Pons (tissue), 1 donor: ENCODE measurements around the gene SPI1.

Source experiments
- DNase-seq: peaks from one replicate; pipeline ENCODE4 v3.0.0-alpha.2; 2016; ENCODE audit warnings: low spot score

SPI1 gene

DNA sequence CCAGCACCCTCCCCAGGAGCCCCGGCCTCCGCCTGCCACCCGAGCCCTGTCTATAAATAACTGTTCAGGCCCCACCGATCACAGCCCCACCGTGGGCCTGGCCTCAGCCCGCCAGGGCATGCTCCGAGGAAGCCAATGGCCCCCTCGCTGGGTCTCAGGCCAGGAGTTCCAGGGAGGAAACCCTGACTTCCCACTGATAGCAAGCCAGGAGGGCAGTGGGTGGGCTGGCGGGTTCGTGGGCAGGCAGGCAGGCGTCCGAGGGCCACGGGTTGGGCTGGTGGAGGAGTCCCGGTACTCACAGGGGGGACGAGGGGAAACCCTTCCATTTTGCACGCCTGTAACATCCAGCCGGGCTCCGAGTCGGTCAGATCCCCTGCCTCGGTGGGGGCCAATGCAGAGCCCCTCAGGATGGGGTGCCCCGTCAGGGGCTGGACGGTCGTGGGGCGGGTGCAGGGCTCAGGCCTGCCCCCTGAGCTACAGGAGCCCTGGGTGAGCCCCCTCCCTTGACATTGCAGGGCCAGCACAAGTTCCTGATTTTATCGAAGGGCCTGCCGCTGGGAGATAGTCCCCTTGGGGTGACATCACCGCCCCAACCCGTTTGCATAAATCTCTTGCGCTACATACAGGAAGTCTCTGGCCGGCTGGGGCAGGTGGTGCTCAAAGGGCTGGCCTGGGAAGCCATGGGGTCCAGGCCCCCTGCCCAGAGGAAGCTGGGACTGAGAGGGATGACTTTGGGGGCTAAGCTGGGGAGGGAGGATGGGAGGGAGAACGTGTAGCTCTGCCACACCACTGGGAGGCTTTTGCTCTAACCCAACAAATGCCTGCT lies at the start of gene SPI1:
SPI1 (minus strand) TSS at position 538 of the 826 bp plus-strand sequence; CDS start at position 344, 194 bp downstream.
- peak; percentile 55 for DNase-seq

DNA sequence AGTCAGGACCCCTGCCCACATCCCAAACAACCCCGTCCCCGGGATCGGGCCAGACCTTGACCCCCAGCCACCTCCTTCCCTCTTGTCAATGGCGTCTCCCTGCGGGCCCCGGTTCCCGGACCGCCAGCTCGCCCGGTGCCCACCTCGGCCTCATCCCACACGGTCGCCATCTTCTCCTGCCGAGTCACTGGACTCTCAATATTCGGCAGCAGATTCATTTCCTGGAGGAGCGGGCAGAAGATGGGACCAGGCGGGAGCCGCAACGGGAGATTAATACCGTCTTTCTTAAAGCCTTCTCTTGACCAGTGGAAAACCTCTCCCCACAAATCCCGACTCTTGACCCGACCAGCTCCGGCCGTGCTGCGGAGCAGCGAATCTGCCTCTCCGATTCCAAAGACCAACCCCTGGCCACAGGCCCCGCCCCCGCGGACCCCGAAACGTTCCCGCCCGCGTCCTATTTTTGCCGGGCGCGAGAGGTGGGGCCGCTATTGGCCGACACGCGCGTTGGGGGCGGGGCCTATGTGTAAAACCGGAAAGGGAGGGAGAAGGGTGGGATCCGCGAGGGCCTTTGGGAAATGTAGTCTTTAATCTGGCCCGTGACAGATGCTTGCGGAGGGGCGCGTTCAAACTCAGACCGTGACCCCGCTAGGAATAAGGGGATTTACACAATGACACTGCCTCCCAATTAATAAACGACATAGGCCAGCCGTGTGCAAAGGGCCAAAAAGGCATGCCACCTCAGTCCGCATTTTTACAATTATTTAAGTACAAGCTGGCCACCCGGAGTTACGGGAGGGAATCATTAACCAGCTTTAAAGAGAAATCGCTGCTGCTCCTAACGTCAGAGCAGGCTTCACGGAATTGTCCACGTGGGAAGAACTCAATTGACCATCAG lies 48.0 kb upstream of the SPI1 start, which contains the start of gene PSMC3:
PSMC3 (minus strand) TSS at position 378 of the 895 bp plus-strand sequence; CDS start at position 218, 160 bp downstream.
- DNase-seq = peak; percentile 96

DNA sequence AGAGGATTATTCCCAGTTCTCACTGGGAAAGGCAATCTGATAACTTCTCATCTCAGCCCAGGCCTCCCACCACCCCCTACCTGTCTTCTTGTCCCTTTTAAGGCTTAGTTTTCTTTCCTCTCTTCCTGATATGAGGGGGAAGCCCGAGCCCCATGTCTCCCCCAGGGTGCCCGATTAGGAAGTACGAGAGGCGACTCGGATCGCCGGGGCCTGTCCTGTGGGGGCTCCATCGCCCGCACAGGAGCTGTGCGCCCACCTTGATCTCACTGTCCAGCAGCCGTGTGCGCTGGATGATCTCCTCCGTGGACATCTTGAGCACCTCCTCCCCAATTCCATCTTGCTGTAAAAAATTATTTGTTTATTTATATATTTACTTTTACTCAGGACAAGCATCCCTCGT lies 47.3 kb upstream of the SPI1 start:
- DNase-seq = no peak

DNA sequence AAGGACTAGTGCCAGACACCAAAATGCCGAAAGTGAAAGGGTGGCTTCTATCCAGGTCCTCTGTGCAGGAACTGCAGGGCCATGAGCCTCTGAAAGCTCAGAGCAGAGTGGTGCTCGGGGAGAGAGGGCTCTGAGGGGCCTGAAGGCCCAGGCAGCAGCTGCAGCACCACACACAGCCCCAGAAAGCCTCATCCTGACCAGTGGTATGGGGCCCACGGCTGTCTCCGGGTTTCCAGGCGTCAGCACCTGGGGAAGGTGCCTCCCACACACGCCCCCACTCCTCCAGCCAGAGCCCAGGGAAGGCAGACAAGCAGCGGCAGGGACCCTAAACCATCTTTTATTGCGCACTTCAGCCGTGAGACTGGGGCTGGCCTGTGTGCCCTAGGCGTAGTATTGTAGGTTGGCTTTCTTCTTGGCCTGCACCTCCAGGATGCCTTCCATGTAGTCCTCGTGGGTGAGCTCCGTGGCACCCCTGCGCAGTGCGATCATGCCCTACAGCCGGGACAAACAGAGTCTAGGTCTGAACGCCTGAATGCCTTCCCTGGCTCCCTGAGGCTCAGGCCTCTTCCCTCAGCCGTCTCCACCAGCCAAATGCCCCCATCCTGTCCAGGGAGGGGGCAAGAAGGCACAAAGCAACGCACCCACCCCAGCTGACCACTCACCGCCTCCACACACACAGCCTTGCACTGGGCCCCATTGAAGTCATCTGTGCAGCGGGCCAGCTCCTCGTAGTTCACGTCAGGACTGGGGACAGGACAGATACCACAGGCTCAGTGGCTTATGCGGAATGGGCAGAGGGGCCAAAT lies 40.3 kb upstream of the SPI1 start:
- no peak for DNase-seq

DNA sequence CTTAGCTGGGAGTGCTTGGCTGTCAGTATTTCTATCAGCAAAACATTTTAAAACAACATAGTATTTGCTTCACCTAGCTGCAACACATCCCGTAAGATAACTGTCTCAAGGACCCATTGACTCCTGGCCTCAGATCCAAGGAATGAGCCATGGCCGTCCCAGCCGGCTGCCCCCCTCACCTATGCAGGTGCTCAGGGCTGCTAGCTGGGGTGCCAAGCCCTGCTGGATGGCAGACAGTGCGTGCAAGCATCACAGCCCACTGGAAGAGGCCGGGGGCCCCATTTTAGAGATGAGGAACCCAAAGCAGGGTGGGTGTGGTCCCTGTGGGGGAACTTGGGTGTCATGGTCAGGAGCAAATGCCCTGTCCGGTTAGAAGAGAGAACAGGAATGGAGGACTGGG lies 39.4 kb upstream of the SPI1 start:
- DNase-seq = no peak

DNA sequence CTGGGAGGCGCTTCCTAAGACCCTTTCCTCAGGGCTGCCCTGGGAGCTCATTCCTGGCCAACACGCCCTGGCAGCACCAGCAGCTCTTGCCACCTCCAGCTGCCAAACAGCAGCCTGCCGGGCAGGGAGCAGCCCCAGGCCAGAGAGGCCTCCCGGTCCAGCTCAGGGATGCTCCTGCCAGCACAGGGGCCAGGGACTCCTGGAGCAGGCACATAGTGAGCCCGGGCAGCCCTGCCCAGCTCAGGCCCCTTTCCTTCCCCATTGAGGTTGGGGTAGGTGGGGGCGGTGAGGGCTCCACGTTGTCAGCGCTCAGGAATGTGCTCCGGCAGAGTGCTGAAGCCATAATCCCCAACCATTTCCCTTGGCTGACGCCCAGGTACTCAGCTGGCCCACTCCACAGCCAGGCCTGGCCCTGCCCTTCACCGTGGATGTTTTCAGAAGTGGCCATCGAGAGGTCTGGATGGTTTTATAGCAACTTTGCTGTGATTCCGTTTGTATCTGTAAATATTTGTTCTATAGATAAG lies 37.7 kb upstream of the SPI1 start:
- no peak for DNase-seq

DNA sequence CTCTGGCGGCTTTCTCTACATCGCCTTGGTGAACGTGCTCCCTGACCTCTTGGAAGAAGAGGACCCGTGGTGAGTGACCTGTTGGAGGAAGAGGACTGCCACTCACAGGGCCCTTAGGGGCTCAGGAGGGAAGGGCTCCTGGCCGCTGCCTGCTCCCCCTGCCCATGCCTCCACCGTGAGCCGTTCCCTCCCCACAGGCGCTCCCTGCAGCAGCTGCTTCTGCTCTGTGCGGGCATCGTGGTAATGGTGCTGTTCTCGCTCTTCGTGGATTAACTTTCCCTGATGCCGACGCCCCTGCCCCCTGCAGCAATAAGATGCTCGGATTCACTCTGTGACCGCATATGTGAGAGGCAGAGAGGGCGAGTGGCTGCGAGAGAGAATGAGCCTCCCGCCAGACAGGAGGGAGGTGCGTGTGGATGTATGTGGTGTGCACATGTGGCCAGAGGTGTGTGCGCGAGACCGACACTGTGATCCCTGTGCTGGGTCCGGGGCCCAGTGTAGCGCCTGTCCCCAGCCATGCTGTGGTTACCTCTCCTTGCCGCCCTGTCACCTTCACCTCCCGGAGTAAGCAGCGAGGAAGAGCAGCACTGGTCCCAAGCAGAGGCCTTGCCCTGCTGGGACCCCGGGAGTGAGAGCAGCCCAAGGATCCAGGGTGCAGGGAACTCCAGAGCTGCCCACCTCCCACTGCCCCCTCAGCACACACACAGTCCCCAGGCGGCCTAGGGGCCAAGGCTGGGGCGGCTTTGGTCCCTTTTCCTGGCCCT lies 36.9 kb upstream of the SPI1 start:
- no peak for DNase-seq

DNA sequence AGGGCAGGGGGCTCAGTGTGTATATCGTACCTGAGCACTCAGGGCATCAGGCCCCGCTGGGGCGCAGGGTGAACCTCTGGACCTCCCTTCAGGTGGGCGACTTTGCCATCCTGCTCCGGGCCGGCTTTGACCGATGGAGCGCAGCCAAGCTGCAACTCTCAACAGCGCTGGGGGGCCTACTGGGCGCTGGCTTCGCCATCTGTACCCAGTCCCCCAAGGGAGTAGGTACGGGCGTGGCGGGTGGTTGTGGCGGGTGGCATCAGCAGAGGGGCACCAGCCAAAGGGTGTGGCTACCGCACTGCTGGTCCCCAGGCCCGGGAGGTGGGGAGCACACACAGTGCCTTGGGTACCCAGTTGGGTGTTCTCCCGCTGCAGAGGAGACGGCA lies 36.3 kb upstream of the SPI1 start:
- no peak for DNase-seq

DNA sequence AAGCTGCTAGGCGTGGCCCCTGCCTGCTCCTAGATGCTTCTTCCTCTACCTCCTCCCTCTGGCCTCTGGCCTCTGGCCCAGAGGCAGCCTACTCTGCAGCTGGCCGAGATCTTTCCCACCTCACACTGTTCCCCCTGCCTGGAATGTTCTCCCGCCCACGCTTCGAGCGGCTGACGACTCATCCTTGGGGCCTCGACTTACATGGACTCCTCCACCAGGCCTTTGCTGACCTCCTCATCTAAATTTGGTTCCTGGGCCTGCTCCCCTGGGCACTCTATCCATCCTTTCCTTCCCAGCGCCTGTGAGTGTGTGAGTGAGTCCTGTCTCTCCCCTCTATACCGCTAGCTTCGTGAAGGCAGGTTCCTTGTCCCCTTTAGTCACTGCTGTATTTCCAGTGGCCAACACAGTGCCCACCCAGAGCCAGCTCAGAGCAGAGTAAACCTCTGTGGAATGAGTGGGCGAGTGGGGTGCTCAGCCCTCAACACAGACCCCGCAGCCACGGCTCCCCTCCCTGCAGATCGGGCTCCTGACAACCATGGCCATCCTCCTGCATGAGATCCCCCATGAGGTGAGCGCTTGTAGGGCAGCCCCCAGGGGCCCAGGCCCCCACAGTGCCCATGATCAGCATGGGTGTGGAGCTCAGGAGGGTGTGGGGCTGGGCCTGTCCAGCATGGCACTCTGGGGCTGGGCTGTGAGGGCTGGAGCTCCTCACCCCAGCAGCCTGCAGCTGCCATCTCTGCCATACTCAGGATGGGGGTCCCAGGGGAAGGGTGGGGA lies 35.7 kb upstream of the SPI1 start:
- no peak for DNase-seq

DNA sequence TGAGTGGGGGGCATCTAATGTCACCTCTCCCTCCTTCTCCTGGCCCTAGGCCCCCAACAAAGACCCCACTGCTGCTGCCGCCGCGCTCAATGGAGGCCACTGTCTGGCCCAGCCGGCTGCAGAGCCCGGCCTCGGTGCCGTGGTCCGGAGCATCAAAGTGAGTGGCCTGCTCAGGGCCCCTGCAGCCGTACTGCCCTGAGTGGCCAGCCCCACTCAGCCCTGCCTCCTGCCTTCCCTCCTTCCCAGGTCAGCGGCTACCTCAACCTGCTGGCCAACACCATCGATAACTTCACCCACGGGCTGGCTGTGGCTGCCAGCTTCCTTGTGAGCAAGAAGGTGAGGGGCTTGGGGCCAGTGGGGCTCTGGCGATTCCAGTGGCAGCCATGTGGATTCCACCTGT lies 35.0 kb upstream of the SPI1 start:
- DNase-seq = no peak

DNA sequence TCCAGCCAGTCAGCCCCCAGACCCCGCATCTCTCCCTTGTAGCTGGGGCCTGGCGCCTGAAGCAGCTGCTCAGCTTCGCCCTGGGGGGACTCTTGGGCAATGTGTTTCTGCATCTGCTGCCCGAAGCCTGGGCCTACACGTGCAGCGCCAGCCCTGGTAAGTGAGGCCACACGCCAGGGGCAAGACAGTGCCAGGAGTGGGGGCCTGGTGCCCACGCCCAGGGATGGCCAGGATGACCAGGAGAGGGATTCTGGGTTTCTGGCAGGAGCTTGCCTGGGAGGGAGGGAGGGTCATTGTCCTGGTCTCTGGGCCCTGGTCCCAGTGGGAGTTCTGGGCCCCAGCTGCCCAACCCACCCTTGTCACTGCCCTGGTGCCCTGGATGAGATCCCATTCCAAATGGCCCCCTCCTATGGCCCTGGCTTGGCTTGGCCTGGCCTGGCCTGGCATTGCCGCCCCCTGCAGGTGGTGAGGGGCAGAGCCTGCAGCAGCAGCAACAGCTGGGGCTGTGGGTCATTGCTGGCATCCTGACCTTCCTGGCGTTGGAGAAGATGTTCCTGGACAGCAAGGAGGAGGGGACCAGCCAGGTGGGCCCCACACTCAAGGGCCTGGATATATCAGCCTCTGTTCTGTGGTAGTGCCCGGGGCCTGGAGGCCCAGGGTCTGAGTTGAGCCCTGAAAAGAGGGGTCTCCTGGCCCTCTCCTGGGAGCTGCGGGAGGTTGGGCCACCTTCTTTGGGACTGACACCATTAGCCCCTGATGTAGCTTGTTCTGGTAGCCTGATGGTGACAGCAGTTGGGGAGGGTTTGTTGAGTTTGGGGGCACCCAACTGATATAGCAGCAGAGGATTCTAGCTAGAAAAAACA lies 33.8 kb upstream of the SPI1 start:
- no peak for DNase-seq

DNA sequence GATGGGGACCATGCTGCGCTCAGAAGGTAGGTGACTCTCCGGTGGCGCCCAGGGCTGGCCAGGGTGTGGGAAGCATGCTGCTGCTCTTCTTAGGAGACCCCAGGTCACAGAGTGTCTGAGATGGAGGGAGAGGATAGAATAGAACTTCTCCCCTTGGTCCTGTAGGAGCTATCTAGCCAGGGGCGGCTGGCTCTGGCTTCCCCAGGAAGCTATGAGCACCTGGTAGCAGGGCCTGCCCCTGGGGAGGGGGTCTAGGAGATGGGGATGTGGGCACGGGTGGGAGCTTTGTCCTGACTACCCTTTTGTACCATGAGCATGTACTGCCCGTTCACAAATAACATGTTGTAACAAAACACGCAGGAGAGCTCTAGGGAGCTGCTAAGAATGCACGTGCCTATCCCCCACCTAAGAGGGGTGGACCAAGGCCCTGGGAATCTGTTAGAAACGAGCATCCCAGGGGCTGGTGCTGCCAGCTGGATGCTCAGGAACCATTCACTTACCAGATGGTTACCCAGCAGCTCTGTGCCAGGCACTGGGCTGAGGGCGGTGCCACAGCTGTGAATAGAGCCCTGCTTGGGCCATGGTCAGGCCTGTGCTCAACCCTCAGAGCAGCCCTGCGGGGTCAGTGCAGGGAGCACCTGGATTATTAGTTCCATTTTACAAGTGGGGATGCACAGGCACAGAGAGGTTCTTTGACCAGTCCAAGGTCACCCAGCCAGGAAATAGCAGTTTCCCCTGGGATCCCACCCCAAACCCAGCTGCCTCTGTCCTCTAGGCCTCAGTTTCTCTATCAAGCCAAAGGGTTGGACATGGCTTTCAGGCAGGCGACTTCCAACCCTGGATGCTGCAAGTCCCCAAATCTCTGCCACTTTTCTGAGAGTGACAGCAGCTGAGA lies 32.3 kb upstream of the SPI1 start:
- no peak for DNase-seq

DNA sequence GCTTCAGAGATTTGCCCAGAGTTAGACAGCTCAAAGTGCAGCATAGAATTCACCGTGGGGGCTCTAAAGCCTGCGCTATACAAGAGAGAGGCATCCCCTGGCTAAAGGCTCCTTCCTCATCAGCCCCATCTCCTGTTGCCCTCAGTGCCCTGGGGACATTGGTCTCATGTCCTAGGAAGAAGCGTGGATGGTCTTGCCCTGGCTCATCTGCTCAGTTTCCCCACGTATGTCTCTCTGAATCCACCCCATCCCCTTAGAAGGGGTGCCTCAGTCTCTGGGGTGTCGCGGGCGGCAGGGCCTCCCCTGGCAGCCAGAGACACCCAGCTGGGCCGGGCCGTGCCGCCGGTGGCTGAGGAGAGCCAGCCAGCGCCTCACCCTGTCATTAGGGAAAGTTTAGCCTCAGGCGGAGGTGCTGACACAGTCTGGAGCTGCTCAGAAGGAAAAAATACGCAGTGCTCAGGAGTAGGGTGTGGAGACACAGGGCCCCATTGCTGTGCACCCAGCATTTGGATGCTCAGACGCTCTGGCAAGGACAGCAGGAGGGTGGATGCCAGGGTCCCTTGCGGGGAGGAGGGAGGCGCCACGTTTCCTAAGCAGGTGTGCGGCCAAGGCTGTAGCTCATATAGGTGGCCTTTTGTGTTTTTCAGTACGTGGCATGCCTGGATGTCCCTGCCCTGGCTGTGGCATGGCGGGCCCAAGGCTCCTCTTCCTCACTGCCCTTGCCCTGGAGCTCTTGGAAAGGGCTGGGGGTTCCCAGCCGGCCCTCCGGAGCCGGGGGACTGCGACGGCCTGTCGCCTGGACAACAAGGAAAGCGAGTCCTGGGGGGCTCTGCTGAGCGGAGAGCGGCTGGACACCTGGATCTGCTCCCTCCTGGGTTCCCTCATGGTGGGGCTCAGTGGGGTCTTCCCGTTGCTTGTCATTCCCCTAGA lies 31.4 kb upstream of the SPI1 start:
- DNase-seq = no peak

DNA sequence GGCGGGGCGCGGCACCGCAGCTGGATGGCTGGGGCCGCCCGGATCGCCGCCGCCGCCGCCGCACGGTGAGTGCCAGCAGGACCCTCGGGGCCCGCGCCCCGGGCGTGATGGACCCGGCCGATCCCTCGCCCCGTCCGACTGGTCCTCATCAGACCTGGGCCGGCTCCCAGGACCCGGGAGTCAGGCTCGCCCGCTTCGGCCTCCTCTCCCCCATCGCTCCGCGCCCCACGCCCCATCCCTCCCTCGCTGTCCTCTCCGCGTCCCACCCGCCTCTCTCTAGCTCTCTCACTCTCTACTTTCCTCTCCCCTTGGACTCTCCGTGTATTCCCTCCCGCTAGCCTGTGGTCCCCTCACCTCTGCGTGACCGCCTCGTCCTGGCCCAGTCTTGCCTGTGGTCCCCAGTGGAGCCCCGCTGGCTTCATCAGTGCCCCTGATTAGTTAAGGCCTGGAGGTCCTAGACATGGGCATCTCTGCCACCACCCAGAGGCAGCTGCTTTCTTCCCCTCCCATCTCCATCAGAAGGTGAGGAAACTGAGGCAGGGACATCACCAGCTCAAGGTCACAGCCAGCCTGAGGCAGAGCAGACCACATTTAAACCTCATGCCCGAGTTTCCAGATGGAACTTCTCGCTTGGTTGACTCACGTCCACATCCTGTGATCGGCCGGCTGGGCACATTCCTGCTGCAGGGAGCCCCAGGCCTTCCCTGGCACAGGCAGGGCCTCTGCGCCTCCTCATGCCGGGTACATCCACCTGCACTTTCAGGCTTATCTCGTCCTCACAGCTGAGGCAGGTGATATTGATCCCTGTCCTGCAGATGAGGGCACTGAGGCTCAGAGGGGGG lies 30.5 kb upstream of the SPI1 start:
- no peak for DNase-seq

DNA sequence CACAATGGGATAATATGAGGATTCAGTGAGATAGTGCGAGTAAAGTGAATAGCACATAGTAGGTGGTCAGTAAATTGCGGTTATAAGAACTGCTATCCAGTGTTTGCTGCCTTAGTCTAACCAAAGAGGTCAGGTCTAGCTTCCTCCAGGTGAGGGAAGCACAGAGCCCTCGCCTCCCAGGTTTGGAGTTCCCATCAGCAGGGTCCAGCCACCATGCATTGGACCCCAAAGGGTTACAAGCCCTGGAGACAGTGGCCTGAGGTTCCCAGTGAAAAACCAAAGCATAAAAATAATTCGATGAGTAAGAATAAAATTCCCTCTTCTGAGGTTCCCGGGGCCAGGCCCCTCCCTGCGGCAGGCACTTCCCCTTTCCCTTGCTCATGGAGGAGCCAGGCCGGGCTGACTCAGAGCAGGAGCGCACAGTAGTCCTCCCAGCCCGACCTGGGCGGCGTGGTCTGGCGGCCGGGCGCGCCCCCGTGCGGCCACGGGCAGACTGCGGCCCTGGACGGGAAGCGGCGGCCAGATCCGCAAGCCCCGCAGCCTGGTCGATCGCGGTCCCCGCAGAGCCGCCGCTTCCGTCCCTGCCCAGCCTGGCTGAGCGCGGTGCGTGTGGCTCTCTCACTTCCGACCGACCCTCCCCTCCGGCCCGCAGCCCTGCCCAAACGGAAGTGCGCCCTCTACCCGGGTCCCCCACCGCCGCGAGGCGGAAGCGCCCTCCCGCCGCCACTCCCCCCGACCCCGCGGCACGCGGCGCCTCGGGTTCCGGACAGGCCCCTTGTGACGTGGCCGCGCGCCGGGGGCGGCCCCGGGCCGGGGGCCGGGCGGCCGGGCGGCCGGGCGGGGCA lies 29.6 kb upstream of the SPI1 start, which contains the start of gene SLC39A13:
SLC39A13 (plus strand) TSS at position 845 of the 845 bp plus-strand sequence. CDS start 1,505 bp downstream, outside the sequence.
- DNase-seq = peak; percentile 91
